Neural cell (in vitro differentiated cells): ENCODE data around the gene ZNF821. TPM values are rescaled to one million over a fixed set of nuclear protein-coding genes. Genes with fewer than 3 reads are reported as not detected.

Source experiments
- H2AFZ ChIP-seq: fragments of 200-600, 300-800 bp; sonication (generic), shearing (Covaris generic); 2 replicates; pipeline ENCODE4 v1.6.0; 2014; ENCODE audit warnings: low read depth, mild to moderate bottlenecking, antibody characterized with exemption, low read length, moderate library complexity
- H3F3A ChIP-seq: fragments of 200-600 bp; shearing (Covaris generic); 2 replicates; pipeline ENCODE4 v1.6.1; 2016; ENCODE audit warnings: mild to moderate bottlenecking, moderate library complexity, mixed read lengths, antibody characterized with exemption, low read length; ENCODE audit not compliant: insufficient read depth, poor library complexity, severe bottlenecking
- H3K27ac ChIP-seq: fragments of 200-600, 300-800 bp; sonication (generic), shearing (Covaris generic); 2 replicates; pipeline ENCODE4 v1.5.1; 2014; ENCODE audit warnings: mild to moderate bottlenecking, low read length, moderate library complexity
- H3K27me3 ChIP-seq: fragments of 300-800, 200-600 bp; sonication (generic), shearing (Covaris generic); 2 replicates; pipeline ENCODE4 v1.6.0; 2014; ENCODE audit warnings: mild to moderate bottlenecking, low read depth, low read length, moderate library complexity; ENCODE audit not compliant: insufficient read depth
- H3K36me3 ChIP-seq: fragments of 300-800, 200-600 bp; sonication (generic), shearing (Covaris generic); 2 replicates; pipeline ENCODE4 v1.5.1; 2014; ENCODE audit warnings: mild to moderate bottlenecking, antibody characterized with exemption, low read length, moderate library complexity; ENCODE audit not compliant: insufficient read depth
- H3K4me2 ChIP-seq: fragments of 300-800, 200-600 bp; sonication (generic), shearing (Covaris generic); 2 replicates; pipeline ENCODE4 v1.6.0; 2014; ENCODE audit warnings: mild to moderate bottlenecking, low read length
- H3K4me3 ChIP-seq: fragments of 300-800, 200-600 bp; sonication (generic), shearing (Covaris generic); 2 replicates; pipeline ENCODE4 v1.5.1; 2014; ENCODE audit warnings: mild to moderate bottlenecking, low read length, moderate library complexity
- H3K79me2 ChIP-seq: fragments of 200-600 bp; shearing (Covaris generic); replicated peaks from 2 replicates; pipeline ENCODE4 v1.6.0; 2014; ENCODE audit warnings: mild to moderate bottlenecking, low read length, moderate library complexity; ENCODE audit not compliant: insufficient read depth
- H3K9ac ChIP-seq: fragments of 300-800, 200-600 bp; sonication (generic), shearing (Covaris generic); 2 replicates; pipeline ENCODE4 v1.6.1; 2016; ENCODE audit warnings: mild to moderate bottlenecking, low read length, mixed read lengths
- H3K9me2 ChIP-seq: fragments of 200-600 bp; shearing (Covaris generic); 2 replicates; pipeline ENCODE4 v1.6.1; 2016; ENCODE audit warnings: mild to moderate bottlenecking, low read length, mixed read lengths; ENCODE audit not compliant: insufficient read depth
- H3K9me3 ChIP-seq: fragments of 200-600, 300-800 bp; sonication (generic), shearing (Covaris generic); 2 replicates; pipeline ENCODE4 v1.6.1; 2016; ENCODE audit warnings: mild to moderate bottlenecking, mixed run types, low read length, moderate library complexity, mixed read lengths
- H4K20me1 ChIP-seq: fragments of 200-600 bp; shearing (Covaris generic); 2 replicates; pipeline ENCODE4 v1.6.1; 2016; ENCODE audit warnings: mild to moderate bottlenecking, mixed run types; ENCODE audit not compliant: insufficient read depth
- CTCF ChIP-seq: fragments of 450-650 bp; IDR thresholded peaks from 2 replicates; pipeline ENCODE4 v1.5.1; 2014; ENCODE audit warnings: antibody characterized with exemption, mild to moderate bottlenecking, moderate library complexity; ENCODE audit not compliant: poor library complexity, severe bottlenecking
- EP300 ChIP-seq: fragments of 450-650 bp; conservative IDR thresholded peaks from 2 replicates; pipeline ENCODE4 v1.6.1; 2014; ENCODE audit warnings: antibody characterized with exemption, mild to moderate bottlenecking, moderate library complexity; ENCODE audit not compliant: poor library complexity, severe bottlenecking
- EZH2 ChIP-seq: fragments of 200-600, 300-800 bp; shearing (Covaris generic), sonication (generic); IDR thresholded peaks from 2 replicates; pipeline ENCODE4 v1.6.1; 2014; ENCODE audit warnings: antibody characterized with exemption, low read length, borderline replicate concordance, mild to moderate bottlenecking; ENCODE audit not compliant: insufficient read depth, poor library complexity, severe bottlenecking
- MXI1 ChIP-seq: fragments of 450-650 bp; conservative IDR thresholded peaks from 2 replicates; pipeline ENCODE4 v1.6.1; 2014; ENCODE audit warnings: antibody characterized with exemption, mild to moderate bottlenecking; ENCODE audit not compliant: poor library complexity, severe bottlenecking
- POLR2AphosphoS5 ChIP-seq: IDR thresholded peaks from 2 replicates; pipeline ENCODE4 v1.6.1; 2012
- RAD21 ChIP-seq: fragments of 450-650 bp; conservative IDR thresholded peaks from 2 replicates; pipeline ENCODE4 v1.6.1; 2014; ENCODE audit warnings: antibody characterized with exemption, mild to moderate bottlenecking, moderate library complexity
- SMC3 ChIP-seq: fragments of 450-650 bp; conservative IDR thresholded peaks from 2 replicates; pipeline ENCODE4 v1.6.1; 2014; ENCODE audit warnings: antibody characterized with exemption, mild to moderate bottlenecking, moderate library complexity; ENCODE audit not compliant: poor library complexity
- TAF1 ChIP-seq: IDR thresholded peaks from 2 replicates; pipeline ENCODE4 v1.6.1; 2012; ENCODE audit warnings: low read depth
- polyA plus RNA-seq: library from polyadenylated mRNA; depleted of rRNA; stranded (reverse); fragments of >200 nt; gene quantifications from 2 replicates; pipeline ENCODE4 v1.2.3, GENCODE V29; 2014
- TF ChIP-seq, protein P1 (sequence below): IDR thresholded peaks from 2 replicates; pipeline ENCODE4 v1.6.1; 2012; ENCODE audit warnings: borderline replicate concordance

ZNF821 gene
- polyA plus RNA-seq, 1 donor from 2014 or later: 128 TPM

DNA sequence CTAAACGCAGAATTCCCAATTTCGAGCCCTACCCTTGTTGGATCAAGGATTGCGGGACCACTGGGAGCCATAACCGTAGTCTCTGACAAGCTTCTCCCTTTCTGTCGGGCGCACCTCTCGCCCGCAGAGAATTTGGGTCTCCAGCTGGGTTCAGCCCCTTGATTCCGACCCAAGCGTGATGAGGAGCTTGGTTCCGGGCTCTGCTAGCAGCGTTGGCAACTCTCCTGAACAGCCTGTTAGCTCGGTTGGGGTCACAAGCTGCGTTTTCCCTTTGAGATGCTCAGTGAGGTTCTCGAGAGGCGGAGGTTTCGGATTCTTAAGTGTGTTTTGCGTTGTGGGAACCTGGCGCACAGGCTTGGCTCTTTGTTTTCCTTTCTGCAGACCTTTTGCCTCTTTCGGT lies 37.6 kb downstream of the ZNF821 start:
- H3K9me3 ChIP-seq: no peaks in the 10 kb centered on the region
- H3F3A ChIP-seq: no peaks in the 10 kb centered on the region
- peak overlapping the region; percentile 86 for H3K4me3 ChIP-seq
- peak overlapping the region; percentile 69 for H3K4me2 ChIP-seq
- H3K27me3 ChIP-seq: no peaks in the 10 kb centered on the region
- H3K9ac ChIP-seq: peak overlapping the region; percentile 94
- TF ChIP-seq RAD21 (no peak), TAF1 (no peak), EP300 (no peak), POLR2AphosphoS5 (no peak), CTCF (no peak), SMC3 (no peak), MXI1 (no peak), EZH2 (no peak)
- TF ChIP-seq, protein P1, sequence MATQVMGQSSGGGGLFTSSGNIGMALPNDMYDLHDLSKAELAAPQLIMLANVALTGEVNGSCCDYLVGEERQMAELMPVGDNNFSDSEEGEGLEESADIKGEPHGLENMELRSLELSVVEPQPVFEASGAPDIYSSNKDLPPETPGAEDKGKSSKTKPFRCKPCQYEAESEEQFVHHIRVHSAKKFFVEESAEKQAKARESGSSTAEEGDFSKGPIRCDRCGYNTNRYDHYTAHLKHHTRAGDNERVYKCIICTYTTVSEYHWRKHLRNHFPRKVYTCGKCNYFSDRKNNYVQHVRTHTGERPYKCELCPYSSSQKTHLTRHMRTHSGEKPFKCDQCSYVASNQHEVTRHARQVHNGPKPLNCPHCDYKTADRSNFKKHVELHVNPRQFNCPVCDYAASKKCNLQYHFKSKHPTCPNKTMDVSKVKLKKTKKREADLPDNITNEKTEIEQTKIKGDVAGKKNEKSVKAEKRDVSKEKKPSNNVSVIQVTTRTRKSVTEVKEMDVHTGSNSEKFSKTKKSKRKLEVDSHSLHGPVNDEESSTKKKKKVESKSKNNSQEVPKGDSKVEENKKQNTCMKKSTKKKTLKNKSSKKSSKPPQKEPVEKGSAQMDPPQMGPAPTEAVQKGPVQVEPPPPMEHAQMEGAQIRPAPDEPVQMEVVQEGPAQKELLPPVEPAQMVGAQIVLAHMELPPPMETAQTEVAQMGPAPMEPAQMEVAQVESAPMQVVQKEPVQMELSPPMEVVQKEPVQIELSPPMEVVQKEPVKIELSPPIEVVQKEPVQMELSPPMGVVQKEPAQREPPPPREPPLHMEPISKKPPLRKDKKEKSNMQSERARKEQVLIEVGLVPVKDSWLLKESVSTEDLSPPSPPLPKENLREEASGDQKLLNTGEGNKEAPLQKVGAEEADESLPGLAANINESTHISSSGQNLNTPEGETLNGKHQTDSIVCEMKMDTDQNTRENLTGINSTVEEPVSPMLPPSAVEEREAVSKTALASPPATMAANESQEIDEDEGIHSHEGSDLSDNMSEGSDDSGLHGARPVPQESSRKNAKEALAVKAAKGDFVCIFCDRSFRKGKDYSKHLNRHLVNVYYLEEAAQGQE: no peak
- H3K79me2 ChIP-seq: peaks cover 25% of the 10 kb centered on the region
- H3K36me3 ChIP-seq: no peaks in the 10 kb centered on the region
- no peaks in the 10 kb centered on the region for H3K9me2 ChIP-seq
- peak overlapping the region; percentile 69 for H2AFZ ChIP-seq
- peak overlapping the region; percentile 52 for H3K27ac ChIP-seq
- no peaks in the 10 kb centered on the region for H4K20me1 ChIP-seq

GRCh38 chr16:71845639-71846430 lies 38.1 kb downstream of the ZNF821 start, which contains the start of gene ATXN1L:
TSS of gene ATXN1L (plus strand) at chr16:71845976. CDS start at chr16:71849741, 3,765 bp downstream.
- Histone ChIP-seq H3K36me3 (no peaks in the 10 kb centered on the region), H3F3A (no peaks in the 10 kb centered on the region), H4K20me1 (no peaks in the 10 kb centered on the region), H2AFZ (peak within 1 kb of the TSS; percentile 85), H3K9me2 (no peaks in the 10 kb centered on the region), H3K27me3 (no peaks in the 10 kb centered on the region), H3K4me3 (peak within 1 kb of the TSS; percentile 86), H3K9ac (peak within 1 kb of the TSS; percentile 94), H3K9me3 (no peaks in the 10 kb centered on the region), H3K79me2 (peaks cover 25% of the 10 kb centered on the region), H3K27ac (peak within 1 kb of the TSS; percentile 52), H3K4me2 (peak within 1 kb of the TSS; percentile 88)
- TF ChIP-seq POLR2AphosphoS5 (peak; percentile 96), EZH2 (no peak), EP300 (peak; percentile 78), RAD21 (no peak), CTCF (peak; percentile 34), TAF1 (peak; percentile 61), MXI1 (peak; percentile 74), SMC3 (no peak)
- TF ChIP-seq, protein P1: peak; percentile 23
